NCI-H146 treated with DMSO at 0.1 percent for 48 hours (cell line): Measurements from ENCODE around the gene PLCG1.
"Not testable (repeated sequence)": the region's sequence is repeated elsewhere in the genome, so short reads cannot be mapped to it uniquely, and the experiment has no call there.

Source experiments
- DNase-seq: peaks from one replicate; lab custom pipeline; 2025; ENCODE audit not compliant: unreplicated experiment; lab: John Stamatoyannopoulos, UW

Gene PLCG1

DNA sequence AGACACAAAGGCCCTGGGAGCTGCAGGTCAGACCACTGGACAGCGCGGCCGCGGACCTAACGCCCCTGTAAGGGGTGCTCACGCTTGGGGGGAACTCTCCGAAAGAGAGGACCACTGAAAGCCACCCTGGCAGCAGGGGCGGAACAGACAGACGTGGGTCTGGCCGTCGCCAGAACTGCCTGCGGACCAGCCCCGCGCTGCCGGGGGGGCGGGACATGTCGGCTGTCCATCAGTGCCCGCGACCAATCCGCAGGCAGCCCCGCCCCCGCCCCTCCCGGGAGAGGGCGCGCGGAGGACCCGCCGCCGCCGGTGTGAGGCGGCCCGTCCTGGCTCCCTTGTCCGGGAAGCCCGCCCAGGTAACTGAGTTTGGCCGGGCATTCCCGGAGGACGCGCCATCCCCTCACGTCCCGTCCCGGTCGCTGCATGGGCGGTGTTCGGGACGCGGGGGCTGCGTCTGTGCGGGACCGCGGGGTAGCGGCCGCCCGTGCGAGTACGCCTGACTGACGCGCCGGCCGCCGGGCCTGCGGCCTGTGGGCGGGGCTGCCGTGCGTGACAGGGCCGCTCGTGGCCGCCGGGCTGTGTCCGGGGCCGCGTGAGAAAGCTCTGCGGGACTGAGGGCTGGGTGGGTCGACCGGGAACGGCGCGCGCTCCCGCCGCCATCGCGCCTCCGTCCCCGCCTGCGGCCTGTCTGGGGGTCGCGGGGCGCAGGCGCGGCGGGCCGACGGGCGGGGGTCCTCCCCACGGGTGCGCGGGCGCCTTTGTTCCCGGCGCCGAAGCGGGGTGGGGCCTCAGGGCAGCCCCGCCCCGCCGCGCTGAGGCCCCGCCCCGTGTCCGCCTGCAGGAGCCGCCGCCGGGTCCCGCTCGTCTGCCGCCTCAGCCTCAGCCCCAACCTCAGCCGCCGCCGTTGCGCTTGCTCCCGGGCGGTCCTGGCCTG lies at the start of gene PLCG1:
Gene PLCG1, plus strand, starts transcription at position 864 of the 934 bp plus-strand sequence. CDS start 99 bp downstream, outside the sequence.
- DNase-seq: peak; percentile 61

DNA sequence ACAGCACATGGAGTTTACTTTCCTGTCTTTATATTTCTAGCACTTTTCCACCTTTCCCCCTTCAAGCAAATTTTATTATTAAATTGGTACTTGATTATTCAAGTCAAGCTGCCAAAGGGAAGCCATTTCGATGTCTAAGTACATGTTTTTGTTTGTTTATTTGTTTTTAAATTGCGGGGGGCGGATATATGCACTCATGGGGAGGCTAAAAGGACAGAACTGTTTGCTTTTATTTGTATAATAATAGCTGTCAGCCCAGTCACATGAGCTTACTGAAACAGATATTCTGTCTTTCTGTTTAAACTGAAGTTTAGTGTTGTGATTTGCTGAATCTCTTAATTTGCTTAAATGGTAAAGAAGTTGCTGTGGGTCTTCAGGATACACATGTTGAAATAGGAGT lies 49.6 kb upstream of the PLCG1 start:
- DNase-seq: no peak

GRCh38 chr20:41089555-41089954 lies 47.8 kb upstream of the PLCG1 start:
- DNase-seq: no peak

- no peak for DNase-seq
Measured at GRCh38 chr20:41091927-41092326, 45.4 kb upstream of the PLCG1 start.

DNA sequence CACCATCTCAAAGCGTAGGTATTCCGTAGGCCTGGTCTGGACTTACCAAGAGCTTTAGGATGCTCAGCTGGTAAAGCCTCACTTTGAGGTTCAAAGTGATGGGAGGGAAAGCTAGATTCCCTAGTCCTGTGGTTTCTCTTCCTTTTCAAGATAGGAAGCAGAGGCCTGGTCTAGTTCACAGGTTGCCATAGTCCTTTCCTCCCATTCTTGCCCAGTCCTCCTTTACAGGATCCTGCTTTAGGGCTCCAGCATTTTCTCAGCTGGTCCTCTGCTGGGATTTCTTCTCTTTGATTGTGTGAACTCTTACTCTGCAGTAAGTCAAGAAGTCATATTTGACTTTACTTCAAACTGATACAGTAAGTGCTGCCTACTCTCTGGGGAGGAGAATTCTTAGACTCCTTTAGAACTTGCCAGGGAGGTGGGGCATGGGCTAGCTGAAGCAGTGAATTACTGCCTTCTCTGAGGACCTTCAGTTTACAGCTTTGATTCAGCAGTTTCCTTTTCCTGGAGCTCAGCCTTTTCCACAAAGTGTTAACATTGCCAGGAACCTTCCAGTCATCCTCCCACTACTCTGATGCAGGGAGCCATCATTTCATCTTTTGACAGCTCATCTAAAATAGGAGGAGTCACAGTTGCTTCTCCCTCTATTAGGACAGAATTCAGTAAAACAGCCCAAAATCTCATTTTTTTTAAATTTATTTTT lies 42.8 kb upstream of the PLCG1 start:
- no peak for DNase-seq

DNA sequence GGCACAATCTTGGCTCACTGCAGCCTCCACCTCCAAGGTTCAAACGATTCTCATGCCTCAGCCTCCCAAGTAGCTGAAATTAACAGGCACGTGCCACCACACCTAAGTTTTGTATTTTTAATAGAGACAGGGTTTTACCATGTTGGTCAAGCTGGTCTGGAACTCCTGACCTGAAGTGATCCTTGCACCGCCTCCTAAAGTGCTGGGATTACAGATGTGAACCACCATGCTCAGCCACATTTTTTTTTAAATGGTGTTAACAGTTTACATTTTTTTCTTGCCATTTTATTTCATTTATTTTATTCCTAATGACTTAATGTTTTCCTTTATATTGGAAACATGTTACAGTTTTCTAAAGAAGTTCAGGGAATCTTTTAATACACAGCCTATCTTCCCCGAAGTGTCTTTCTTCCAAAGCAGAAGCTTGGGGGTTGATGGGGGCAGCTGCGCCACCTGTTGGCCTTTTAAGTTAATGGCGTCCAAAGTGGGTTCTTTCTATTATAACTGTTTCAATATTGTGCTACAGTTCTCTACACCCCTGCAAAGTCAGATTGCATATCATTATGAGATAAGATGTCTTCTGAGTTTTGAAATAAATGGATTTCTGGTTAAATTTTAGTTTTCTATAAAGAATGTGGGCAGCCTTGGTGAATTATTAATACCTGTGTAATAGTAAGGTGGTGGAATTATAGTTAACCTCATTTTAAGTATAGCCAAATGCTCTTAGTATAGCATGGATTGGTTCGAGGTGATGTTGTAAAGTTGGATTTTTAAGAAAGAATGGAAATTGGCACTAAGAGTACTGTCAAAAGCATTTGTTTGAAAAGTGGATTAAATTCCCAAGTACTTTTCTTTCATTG lies 42.0 kb upstream of the PLCG1 start:
- DNase-seq: peak; percentile 36

DNA sequence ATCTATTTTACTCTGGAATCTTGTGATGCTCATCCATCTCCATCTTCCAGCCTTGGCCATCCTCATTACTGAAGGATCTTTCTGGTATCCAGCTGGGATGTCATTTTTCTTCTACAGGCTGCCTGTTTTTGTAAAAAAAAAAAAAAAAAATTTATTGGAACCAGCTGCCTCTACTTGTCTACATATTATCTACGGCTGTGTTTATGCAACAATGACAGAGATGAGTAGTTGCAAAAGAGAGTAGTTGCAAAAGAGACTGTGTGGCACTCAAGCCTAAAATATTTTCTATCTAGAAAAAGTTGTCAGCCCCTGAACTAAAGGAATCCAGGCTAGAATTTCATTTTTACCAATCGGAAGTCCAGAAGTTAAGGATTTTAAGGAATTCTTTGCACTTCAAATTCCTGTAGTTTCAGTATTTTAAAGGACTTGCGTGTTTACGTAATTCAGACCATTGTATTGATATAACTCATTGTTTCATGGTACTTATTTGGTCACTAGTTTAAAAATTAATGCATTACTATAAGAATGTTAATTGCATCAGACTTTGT lies 38.6 kb upstream of the PLCG1 start:
- no peak for DNase-seq

- DNase-seq: no peak
Measured at GRCh38 chr20:41100001-41100480, 37.3 kb upstream of the PLCG1 start.

DNA sequence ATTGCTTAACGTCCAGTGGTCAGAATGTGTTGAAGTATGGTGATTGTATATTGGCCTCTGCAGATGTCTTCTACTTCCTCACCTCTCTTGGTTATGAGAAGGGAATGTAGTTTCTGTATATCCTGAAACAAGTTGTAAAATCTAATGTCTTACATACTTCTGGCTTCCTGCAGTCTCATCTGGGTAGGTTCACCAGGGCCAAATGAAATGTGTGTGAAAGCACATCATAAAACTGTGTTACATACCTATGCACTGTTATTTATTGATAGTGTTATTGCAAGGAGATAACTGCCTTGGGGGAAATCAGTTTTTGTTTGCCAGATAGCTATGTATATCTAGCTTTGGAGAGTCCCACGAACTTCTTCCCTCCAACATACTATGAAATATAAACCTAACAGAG lies 35.7 kb upstream of the PLCG1 start:
- no peak for DNase-seq

- DNase-seq: no peak
Measured at GRCh38 chr20:41108531-41108930, 28.8 kb upstream of the PLCG1 start.

DNA sequence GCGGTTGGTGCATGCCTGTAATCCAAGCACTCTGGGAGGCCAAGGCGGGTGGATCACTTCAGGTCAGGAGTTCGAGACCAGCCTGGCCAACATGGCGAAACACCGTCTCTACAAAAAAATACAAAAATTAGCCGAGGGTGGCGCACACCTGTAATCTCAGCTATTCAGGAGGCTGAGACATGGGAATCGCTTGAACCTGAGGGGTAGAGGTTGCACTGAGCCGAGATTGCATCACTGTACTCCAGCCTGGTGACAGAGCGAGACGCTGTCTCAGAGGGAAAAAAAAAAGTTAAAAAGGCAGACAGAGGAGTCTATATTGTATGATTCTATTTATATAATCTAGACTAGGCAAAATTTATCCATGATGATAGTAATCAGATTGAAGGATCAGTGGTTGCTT lies 27.3 kb upstream of the PLCG1 start:
- DNase-seq: no peak

DNA sequence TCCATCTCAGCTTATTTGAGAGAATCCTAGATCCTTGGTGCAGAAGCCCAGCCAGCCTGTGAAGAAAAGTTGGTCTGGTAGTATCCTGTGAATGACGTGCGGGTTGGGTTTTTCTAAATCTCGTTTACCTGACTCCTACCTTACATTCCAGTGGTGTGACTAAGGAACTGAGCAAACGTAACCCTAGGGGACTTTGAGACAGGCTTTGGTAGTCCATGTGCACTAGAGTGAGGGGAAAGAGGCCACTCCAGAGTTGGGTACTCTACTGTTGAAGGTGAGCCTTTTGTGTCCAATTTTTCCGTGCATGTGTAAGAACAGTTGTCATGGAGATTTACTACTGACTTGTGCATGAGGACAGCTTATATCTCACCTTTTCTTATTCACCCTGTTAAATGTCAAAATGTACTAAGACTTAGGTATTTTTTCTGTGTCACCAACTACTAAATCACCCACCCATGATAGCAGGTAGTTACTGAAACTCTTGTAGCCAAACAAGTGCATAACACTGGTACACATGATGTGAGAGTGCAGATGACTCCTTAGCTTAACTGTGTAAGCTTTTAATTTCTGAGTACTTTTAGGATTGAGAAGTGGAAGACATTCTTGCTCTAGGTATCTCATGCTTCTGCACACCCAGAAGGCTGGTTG lies 26.3 kb upstream of the PLCG1 start:
- no peak for DNase-seq

GRCh38 chr20:41111578-41111951 lies 25.8 kb upstream of the PLCG1 start:
- no peak for DNase-seq

DNA sequence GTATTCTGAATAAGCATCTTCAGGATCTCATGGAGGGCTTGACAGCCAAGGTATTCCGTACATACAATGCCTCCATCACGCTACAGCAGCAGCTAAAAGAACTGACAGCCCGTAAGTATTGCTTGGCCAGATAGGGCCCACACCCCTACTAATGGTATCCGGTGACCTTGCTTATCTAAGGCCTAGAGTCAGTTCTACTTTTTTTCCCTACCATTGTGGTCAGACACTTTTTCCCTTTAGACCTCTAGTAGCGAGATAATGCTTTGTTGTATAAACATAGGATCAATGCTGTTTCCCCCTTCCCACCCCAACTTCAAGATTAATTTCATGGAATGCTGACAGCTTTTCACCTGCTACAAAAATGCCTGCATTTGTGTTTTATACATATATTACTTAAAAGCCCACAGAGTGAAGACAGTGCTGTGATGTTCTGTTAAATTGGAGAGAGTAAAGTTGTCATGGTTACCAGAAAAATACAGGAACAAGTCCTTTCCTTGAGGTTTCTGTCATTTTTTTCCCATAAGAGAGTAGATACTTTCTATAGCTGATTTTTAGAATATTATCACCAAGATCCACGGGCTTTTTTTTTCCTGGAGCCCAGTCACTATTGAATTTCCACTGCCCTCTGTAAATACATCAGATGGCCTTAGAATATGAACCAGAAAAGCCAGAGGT lies 20.9 kb upstream of the PLCG1 start:
- no peak for DNase-seq

DNA sequence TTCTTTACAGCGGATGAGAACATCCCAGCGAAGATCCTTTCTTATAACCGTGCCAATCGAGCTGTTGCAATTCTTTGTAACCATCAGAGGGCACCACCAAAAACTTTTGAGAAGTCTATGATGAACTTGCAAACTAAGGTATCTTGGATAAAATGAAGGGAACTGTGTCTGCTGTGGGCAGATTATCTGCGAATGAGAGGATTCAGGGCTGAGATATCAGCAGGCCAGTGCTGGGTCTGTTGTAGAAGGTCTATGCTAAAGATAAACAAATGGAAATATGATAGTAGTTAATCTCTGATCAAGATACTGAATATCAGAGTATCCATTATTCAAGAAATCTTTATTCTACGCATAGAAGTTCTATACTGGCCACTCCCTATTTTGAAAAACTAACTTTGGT lies 19.2 kb upstream of the PLCG1 start:
- not testable (repeated sequence) for DNase-seq

DNA sequence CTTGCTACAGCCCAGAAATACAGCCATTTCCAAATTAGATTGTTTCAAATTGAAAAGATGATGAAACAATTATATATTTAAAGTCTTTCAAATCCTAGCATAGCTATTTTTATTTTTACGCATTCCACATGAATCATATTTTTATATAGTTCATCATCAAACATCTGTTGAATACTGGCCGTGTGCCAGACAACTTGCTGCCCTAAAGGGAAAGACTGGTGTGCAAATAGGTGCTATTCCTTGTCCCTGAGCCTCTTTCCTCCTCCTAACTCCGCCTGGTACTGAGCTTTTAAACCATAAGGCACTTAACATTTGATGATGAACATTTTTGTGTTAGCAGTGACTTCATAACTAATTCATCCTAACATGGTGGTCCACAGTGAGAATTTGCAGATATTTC lies 18.7 kb upstream of the PLCG1 start:
- DNase-seq: no peak

DNA sequence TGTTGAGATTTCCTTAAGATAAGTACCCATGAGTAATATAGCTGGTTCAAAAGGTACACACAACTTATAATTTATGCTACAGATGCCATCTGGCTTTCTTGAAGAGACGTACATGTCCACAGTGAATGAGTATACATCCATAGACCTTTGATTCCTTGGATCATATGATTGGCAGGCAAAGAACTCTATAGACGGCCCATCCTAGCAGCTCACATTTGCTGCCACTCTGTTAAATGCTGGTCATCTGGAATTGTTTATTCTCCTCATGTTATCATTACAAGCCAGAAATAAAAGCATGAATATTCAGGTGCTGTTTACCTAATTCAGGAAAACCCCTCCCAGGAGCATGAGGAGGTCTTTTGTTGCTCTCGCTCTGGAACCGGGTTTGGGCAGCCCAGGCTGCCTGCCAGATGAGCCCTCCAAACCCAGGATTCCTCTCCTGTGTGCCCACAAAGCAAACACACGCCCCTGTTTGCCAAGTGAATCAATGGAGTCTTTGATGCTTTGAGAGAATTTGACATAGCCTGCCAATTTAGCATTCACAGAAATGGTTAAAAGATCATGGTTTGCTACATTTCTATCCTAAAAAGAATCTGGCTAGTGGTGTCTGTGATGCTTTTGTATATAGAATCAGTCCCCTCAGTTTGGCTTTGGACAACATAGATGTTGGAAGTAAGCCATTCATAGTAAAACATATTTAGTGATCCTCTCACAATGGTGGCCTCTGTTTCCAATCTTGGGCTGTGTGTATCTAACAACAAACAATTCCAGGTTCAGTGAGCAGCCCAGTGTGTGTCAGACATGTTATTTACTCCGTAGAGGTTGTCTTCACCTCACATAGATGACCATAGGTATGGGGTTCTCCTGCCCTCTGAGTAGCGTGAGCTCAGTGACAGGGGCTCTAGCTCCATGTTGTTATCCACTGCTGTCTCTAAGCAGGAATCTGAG lies 17.5 kb upstream of the PLCG1 start:
- DNase-seq: no peak

GRCh38 chr20:41121399-41121798 lies 15.9 kb upstream of the PLCG1 start:
- DNase-seq: no peak

GRCh38 chr20:41123631-41124030 lies 13.7 kb upstream of the PLCG1 start:
- DNase-seq: no peak
